Bronchial epithelial cell (primary cell): ENCODE data around the gene CDK1. TPM values are rescaled to one million over a fixed set of nuclear protein-coding genes. Genes with fewer than 3 reads are reported as not detected.

ENCODE experiments used
- DNase-seq: peaks from one replicate; pipeline ENCODE4 v3.0.0-alpha.2; 2010; ENCODE audit warnings: low read depth
- FAIRE-seq: peaks from 2 replicates; lab custom pipeline; 2011; peaks lifted over from hg19 to GRCh38; lab: Jason Lieb, UNC
- H3K27me3 ChIP-seq: 2 replicates; pipeline ENCODE4 v1.5.1; 2011; ENCODE audit warnings: low read length; ENCODE audit not compliant: control insufficient read depth, insufficient read depth
- H3K36me3 ChIP-seq: 2 replicates; pipeline ENCODE4 v1.5.1; 2011; ENCODE audit warnings: low read length; ENCODE audit not compliant: control insufficient read depth, insufficient read depth
- H3K4me3 ChIP-seq: 2 replicates; pipeline ENCODE4 v1.5.1; 2011; ENCODE audit warnings: mild to moderate bottlenecking, low read depth, low read length, control low read depth
- total RNA-seq: library from RNA; depleted of rRNA; stranded (reverse); fragments of >200 nt; gene quantifications from 2 replicates; pipeline ENCODE4 v1.2.1, GENCODE V29; 2014
- TF ChIP-seq, protein P1 (sequence below): IDR thresholded peaks from 2 replicates; pipeline ENCODE4 v1.5.1; 2011; ENCODE audit warnings: mild to moderate bottlenecking, moderate library complexity, low read length, control low read depth, inconsistent platforms; ENCODE audit not compliant: insufficient read depth, severe bottlenecking

The CDK1 gene
- total RNA-seq, 1 donor from 2014 or later: 0.79 TPM

DNA sequence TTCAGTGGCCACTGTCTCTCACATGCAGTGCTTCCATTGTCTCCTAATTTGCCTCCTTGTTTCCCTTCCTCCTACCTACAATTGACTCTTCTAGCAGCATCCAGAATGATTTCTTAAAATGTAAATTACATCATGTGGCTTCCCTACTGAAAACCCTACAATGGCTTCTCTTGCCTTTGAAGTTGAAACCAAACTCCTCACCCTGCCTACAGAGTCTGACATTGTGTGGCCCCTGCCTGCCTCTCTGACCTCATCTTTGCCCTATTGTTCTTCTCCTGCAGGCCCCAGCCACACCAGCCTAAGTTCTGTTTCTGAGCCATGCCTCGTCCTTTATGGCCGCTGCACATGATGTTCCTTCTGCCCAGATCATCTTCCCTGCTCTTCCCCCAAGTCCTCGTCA lies 35.8 kb upstream of the CDK1 start:
- Histone ChIP-seq H3K4me3 (no peak overlapping the region), H3K36me3 (no peaks in the 10 kb centered on the region), H3K27me3 (no peaks in the 10 kb centered on the region)
- DNase-seq (no peak), FAIRE-seq (no peak)
- TF ChIP-seq, protein P1, sequence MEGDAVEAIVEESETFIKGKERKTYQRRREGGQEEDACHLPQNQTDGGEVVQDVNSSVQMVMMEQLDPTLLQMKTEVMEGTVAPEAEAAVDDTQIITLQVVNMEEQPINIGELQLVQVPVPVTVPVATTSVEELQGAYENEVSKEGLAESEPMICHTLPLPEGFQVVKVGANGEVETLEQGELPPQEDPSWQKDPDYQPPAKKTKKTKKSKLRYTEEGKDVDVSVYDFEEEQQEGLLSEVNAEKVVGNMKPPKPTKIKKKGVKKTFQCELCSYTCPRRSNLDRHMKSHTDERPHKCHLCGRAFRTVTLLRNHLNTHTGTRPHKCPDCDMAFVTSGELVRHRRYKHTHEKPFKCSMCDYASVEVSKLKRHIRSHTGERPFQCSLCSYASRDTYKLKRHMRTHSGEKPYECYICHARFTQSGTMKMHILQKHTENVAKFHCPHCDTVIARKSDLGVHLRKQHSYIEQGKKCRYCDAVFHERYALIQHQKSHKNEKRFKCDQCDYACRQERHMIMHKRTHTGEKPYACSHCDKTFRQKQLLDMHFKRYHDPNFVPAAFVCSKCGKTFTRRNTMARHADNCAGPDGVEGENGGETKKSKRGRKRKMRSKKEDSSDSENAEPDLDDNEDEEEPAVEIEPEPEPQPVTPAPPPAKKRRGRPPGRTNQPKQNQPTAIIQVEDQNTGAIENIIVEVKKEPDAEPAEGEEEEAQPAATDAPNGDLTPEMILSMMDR: no peak

DNA sequence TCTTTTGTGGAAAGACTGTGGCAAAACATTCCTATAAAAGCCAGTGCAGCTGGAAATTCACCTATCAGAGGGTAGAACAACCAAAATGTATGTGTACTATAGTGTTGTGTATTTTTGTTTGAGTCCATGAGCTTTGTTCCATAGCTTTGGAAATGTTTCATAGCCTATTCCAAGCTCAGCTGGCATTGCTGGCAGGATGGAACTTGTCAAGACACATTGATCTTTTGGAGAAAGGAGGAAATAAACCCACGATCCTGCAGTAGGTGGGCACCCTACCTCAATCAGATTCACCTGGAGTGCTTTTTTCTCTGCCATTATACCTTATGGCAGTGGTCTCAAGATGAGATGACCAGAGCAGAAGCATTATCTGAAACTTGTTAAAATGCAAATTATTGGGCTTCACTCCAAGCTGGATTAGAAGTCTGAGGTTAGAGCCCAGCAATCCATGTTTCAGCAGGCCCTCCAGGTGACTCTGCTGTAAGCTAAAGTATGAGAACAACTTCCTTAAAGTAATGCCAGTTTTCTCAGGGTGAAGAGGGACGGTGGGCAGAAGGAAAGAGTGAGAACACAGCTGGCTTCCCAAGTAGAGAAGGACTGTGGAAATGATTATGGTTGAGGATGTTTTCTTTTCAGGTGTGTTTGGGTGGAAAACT lies 30.3 kb upstream of the CDK1 start:
- H3K27me3 ChIP-seq: no peaks in the 10 kb centered on the region
- no peaks in the 10 kb centered on the region for H3K36me3 ChIP-seq
- H3K4me3 ChIP-seq: no peak overlapping the region
- peak; percentile 82 for DNase-seq
- TF ChIP-seq, protein P1: no peak
- FAIRE-seq: no peak

DNA sequence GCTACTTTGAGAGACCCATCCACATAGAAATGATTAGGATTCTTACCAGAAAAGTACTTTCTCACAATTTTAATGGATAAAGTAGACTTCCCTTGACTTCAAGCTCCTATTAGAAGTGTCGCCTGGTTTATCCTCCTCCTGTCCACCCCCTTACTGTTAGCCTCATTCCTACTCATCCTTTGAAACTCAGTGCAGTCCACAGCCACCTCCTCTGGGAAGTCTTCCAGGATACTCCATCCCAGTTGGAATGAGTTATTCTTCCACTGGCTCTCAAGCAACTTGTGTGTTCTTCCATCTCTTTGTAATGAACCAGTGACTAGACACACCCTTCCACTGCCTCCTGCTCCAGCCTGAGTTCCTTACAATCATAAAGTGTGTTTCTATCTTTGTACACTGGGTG lies 25.1 kb upstream of the CDK1 start:
- H3K4me3 ChIP-seq: no peak overlapping the region
- no peaks in the 10 kb centered on the region for H3K36me3 ChIP-seq
- DNase-seq (no peak), FAIRE-seq (no peak)
- H3K27me3 ChIP-seq: no peaks in the 10 kb centered on the region
- TF ChIP-seq, protein P1: no peak

DNA sequence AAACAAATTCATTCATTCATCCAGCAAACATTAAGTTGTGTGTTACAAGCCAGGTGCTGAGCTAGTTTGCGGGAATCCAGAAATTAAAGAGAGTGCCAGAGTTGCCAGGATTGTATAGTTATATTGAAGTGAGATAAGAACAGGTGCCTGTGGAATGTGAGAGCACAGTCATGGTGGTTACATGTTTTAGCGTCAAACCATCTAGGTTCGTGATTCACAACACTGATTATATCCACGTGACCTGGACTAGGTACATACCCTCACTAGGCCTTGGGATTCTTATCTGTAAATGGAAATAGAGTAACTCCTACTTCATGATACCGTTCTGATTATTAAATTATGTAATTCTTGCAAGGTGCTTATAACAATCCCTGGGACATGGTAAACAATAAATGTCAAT lies 24.5 kb upstream of the CDK1 start:
- Histone ChIP-seq H3K36me3 (no peaks in the 10 kb centered on the region), H3K4me3 (no peak overlapping the region), H3K27me3 (no peaks in the 10 kb centered on the region)
- DNase-seq (no peak), FAIRE-seq (no peak)
- TF ChIP-seq, protein P1: no peak

DNA sequence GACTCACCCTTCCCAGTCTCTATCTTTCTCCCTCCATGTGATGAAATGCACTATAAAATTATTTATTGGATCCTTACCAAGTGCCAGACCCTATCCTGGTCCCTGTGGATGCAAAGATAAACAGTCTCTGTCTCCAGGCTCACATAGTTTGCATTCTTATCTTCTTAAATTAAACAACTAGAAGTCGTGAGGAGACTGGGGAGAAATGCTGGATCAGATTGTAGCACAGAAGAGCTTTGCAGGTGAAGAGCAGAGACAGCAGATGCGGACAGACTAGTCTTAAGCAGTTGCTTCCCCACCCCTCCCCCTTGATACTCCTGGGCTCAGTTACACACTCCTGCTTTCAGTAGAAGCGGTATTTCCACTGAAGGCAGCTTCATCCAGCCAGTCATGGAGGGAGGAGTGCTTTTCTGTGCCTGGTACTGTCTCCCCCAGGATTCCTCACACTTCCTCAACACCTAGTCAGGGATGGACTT lies 20.8 kb upstream of the CDK1 start:
- Histone ChIP-seq H3K36me3 (no peaks in the 10 kb centered on the region), H3K27me3 (no peaks in the 10 kb centered on the region), H3K4me3 (no peak overlapping the region)
- FAIRE-seq (no peak), DNase-seq (no peak)
- TF ChIP-seq, protein P1: no peak

DNA sequence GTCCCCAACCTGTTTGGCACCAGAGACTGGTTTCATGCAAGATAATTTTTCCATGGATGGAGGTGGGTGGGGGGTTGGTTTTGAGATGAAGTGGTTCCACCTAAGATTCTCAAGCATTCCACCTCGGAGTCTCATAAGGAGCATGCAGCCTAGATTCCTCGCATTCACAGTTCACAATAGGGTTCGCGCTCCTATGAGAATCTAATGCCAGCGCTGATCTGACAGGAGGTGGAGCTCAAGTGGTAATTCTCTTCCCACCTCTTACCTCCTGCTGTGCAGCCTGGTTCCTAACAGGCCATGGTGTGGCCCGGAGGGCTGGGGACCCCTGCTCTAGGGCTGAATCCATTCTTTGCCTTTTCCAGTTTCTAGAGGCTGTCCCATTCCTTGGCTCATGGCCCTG lies 19.1 kb upstream of the CDK1 start:
- H3K36me3 ChIP-seq: no peaks in the 10 kb centered on the region
- TF ChIP-seq, protein P1: no peak
- FAIRE-seq (no peak), DNase-seq (no peak)
- no peaks in the 10 kb centered on the region for H3K27me3 ChIP-seq
- no peak overlapping the region for H3K4me3 ChIP-seq
